ENCODE data around the gene LIMA1. TPM values are rescaled to one million over a fixed set of nuclear protein-coding genes. Genes with fewer than 3 reads are reported as not detected.

The LIMA1 gene
- 100 and 107 TPM in 2 replicates for total RNA-seq

GRCh38 chr12:50283229-50283923, at the start of gene LIMA1:
Gene LIMA1, minus strand, starts transcription at chr12:50283520. Its CDS starts 34,769 bp downstream, at chr12:50248751.

DNA sequence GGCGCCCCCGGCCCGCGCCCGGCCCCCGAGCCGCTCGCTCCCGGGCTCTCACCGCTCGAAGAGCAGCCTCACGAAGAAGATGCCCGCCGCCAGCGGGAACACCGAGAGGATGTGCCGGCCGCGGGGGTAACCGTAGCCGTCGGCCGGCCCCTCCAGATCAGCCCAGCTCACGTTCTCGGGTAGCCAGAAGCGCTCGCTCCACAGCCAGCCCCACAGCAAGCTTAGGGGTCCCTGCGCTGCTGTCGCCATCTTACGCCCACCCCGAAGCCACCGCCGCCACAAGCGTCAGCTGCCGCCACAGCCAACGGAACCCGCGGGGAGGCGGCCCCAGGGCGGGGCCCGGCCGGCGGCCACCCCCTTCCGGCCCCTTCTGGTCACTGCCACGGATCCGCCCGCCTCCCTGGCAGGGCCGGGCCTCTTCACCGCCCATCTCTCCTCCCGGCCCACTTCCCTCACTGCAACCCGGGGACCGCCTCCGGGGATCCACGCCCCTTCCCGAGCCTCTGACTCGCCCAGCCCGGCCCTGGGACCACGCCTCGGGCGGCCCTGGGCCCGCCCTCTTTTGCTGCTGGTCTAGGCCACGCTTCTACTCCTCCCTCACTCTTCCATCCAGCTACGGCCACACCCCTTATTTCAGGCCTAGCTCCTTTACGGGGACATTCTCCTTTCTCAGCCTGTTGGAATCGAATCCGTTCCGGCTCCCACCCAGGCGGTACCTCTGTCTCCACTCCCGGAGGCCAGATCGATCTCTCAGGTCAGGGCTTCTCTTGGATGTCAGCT, 116.1 kb downstream of the LIMA1 start, which contains the start of gene CERS5:
Gene CERS5 (minus strand): TSS at position 321 of the 780 bp plus-strand sequence. CDS start 72 bp downstream, at position 249.

Other genes starting within 250 kb of the LIMA1 start
- gene ASIC1, start 225.9 kb downstream of the LIMA1 start, total RNA-seq: 2.1 and 4.6 TPM in 2 replicates
- gene SMARCD1, start 198.2 kb downstream of the LIMA1 start, total RNA-seq: 15.7 and 16.8 TPM in 2 replicates
- gene GPD1, start 179.5 kb downstream of the LIMA1 start, total RNA-seq: not detected in 2 replicates
- 43.2 and 62.7 TPM in 2 replicates for gene COX14, start 171.3 kb downstream of the LIMA1 start, total RNA-seq
- 30.6 and 40.0 TPM in 2 replicates for gene CERS5, start 116.2 kb downstream of the LIMA1 start, total RNA-seq
- gene FAM186A, start 113.1 kb upstream of the LIMA1 start, total RNA-seq: under 0.01 TPM in 1 of 2 replicates, not detected in the other
- gene LARP4, start 117.4 kb upstream of the LIMA1 start, total RNA-seq: 27.9 and 36.8 TPM in 2 replicates
- 19.8 and 21.4 TPM in 2 replicates for gene DIP2B, start 221.5 kb upstream of the LIMA1 start, total RNA-seq